Neural cell (in vitro differentiated cells): ENCODE results near the gene MMP25.

ENCODE experiments used
- EP300 ChIP-seq: fragments of 450-650 bp; conservative IDR thresholded peaks from 2 replicates; pipeline ENCODE4 v1.6.1; 2014; ENCODE audit warnings: antibody characterized with exemption, mild to moderate bottlenecking, moderate library complexity; ENCODE audit not compliant: poor library complexity, severe bottlenecking
- EZH2 ChIP-seq: fragments of 200-600, 300-800 bp; shearing (Covaris generic), sonication (generic); IDR thresholded peaks from 2 replicates; pipeline ENCODE4 v1.6.1; 2014; ENCODE audit warnings: antibody characterized with exemption, low read length, borderline replicate concordance, mild to moderate bottlenecking; ENCODE audit not compliant: insufficient read depth, poor library complexity, severe bottlenecking
- MXI1 ChIP-seq: fragments of 450-650 bp; conservative IDR thresholded peaks from 2 replicates; pipeline ENCODE4 v1.6.1; 2014; ENCODE audit warnings: antibody characterized with exemption, mild to moderate bottlenecking; ENCODE audit not compliant: poor library complexity, severe bottlenecking
- POLR2AphosphoS5 ChIP-seq: IDR thresholded peaks from 2 replicates; pipeline ENCODE4 v1.6.1; 2012
- RAD21 ChIP-seq: fragments of 450-650 bp; conservative IDR thresholded peaks from 2 replicates; pipeline ENCODE4 v1.6.1; 2014; ENCODE audit warnings: antibody characterized with exemption, mild to moderate bottlenecking, moderate library complexity
- TAF1 ChIP-seq: IDR thresholded peaks from 2 replicates; pipeline ENCODE4 v1.6.1; 2012; ENCODE audit warnings: low read depth
- TF ChIP-seq, protein P1 (sequence below): fragments of 450-650 bp; IDR thresholded peaks from 2 replicates; pipeline ENCODE4 v1.5.1; 2014; ENCODE audit warnings: antibody characterized with exemption, mild to moderate bottlenecking, moderate library complexity; ENCODE audit not compliant: poor library complexity, severe bottlenecking
- TF ChIP-seq, protein P2 (sequence below): IDR thresholded peaks from 2 replicates; pipeline ENCODE4 v1.6.1; 2012; ENCODE audit warnings: borderline replicate concordance

DNA sequence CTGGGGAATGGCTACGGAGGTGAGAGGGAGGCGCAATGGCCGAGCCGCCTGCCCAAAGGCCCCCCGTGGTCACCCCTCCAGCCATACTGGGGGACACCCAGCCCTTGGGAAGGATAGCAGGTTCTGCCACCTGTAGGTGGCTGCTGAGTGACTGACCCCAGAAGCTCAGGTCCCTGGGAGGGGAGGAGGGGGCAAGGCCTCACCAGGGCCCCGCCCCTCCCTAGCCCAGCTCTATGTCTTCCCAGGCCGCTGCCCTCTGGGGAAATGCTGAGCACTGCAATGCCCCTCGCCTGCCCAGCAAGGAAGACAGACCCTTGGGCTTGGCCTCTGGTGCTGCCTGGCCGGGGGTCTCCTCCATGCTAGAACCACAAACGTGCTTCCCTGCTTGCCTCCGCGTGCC lies 45.0 kb upstream of the MMP25 start:
- TF ChIP-seq, protein P1, sequence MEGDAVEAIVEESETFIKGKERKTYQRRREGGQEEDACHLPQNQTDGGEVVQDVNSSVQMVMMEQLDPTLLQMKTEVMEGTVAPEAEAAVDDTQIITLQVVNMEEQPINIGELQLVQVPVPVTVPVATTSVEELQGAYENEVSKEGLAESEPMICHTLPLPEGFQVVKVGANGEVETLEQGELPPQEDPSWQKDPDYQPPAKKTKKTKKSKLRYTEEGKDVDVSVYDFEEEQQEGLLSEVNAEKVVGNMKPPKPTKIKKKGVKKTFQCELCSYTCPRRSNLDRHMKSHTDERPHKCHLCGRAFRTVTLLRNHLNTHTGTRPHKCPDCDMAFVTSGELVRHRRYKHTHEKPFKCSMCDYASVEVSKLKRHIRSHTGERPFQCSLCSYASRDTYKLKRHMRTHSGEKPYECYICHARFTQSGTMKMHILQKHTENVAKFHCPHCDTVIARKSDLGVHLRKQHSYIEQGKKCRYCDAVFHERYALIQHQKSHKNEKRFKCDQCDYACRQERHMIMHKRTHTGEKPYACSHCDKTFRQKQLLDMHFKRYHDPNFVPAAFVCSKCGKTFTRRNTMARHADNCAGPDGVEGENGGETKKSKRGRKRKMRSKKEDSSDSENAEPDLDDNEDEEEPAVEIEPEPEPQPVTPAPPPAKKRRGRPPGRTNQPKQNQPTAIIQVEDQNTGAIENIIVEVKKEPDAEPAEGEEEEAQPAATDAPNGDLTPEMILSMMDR, result no peak
- no peak for TF ChIP-seq RAD21
- no peak for TF ChIP-seq EP300
- no peak for TF ChIP-seq EZH2
- TF ChIP-seq, protein P2, sequence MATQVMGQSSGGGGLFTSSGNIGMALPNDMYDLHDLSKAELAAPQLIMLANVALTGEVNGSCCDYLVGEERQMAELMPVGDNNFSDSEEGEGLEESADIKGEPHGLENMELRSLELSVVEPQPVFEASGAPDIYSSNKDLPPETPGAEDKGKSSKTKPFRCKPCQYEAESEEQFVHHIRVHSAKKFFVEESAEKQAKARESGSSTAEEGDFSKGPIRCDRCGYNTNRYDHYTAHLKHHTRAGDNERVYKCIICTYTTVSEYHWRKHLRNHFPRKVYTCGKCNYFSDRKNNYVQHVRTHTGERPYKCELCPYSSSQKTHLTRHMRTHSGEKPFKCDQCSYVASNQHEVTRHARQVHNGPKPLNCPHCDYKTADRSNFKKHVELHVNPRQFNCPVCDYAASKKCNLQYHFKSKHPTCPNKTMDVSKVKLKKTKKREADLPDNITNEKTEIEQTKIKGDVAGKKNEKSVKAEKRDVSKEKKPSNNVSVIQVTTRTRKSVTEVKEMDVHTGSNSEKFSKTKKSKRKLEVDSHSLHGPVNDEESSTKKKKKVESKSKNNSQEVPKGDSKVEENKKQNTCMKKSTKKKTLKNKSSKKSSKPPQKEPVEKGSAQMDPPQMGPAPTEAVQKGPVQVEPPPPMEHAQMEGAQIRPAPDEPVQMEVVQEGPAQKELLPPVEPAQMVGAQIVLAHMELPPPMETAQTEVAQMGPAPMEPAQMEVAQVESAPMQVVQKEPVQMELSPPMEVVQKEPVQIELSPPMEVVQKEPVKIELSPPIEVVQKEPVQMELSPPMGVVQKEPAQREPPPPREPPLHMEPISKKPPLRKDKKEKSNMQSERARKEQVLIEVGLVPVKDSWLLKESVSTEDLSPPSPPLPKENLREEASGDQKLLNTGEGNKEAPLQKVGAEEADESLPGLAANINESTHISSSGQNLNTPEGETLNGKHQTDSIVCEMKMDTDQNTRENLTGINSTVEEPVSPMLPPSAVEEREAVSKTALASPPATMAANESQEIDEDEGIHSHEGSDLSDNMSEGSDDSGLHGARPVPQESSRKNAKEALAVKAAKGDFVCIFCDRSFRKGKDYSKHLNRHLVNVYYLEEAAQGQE, result no peak
- no peak for TF ChIP-seq POLR2AphosphoS5
- no peak for TF ChIP-seq TAF1
- no peak for TF ChIP-seq MXI1
